ENCODE data around the gene ACO2. TPM values are rescaled to one million over a fixed set of nuclear protein-coding genes. Genes with fewer than 3 reads are reported as not detected.
A peak's percentile ranks its signal among the peaks of the same experiment; 100 is the strongest.

The ACO2 gene
- total RNA-seq, 2 experiments from 2014 or later = 69.5 to 71.9 TPM

GRCh38 chr22:41526830-41527799 lies 58.2 kb downstream of the ACO2 start:
- H3K9me3 Mint-ChIP-seq = no peaks in the 10 kb centered on the region
- H3K27me3 ChIP-seq (ENCODE audit: control insufficient read depth in 1 of 2, insufficient read depth in 2 of 2, low read length in 2 of 2) = no peaks in the 10 kb centered on the region
- peak overlapping the region; percentile 47 for H3K27ac Mint-ChIP-seq
- H3K4me1 Mint-ChIP-seq (ENCODE audit: low read depth) = peaks cover 15% of the 10 kb centered on the region
- ChIA-PET CTCF (interaction anchor here (0.5 to 3.5 kb wide), 18 partner anchors 8 to 146 kb away, joined by 3 to 54 read pairs (median 4); partner anchors contain the start of genes ACO2, PHF5A, PMM1 and TEF), POLR2A (interaction anchor here (1.6 kb wide), 1 partner anchor 80 kb away, joined by 4 read pairs; the partner anchor contains the start of gene TOB2)
- H3K9me3 ChIP-seq (ENCODE audit: control insufficient read depth in 1 of 2, insufficient read depth in 1 of 2, low read length in 2 of 2) = no peaks in the 10 kb centered on the region
- peak; percentile 65 for ATAC-seq (ENCODE audit: poor library complexity)
- intact Hi-C loops (cut with DNase I, micrococcal nuclease) = loop anchor here (1.0 to 10.0 kb wide), 3 partner anchors 123 to 602 kb away; no protein-coding TSS in a partner anchor
- H3K36me3 ChIP-seq (ENCODE audit: insufficient read depth, low read length) = peaks cover 85% of the 10 kb centered on the region
- peaks cover 28% of the 10 kb centered on the region for H3K4me1 ChIP-seq (ENCODE audit: insufficient read depth, low read length)
- H3K27ac ChIP-seq (ENCODE audit: low read depth in 1 of 2, low read length in 2 of 2) = peak overlapping the region in 1 of 2 donors; percentile 60
- H3K27me3 Mint-ChIP-seq = no peaks in the 10 kb centered on the region
- no peak overlapping the region for H3K4me3 ChIP-seq (ENCODE audit: low read length)
- peaks cover 67% of the 10 kb centered on the region for H3K36me3 Mint-ChIP-seq (ENCODE audit: low read depth)
- no peak overlapping the region for H3K4me3 Mint-ChIP-seq
- TF ChIP-seq CTCF (IDR thresholded peaks at IDR 0.05) = peak; percentile 80
- DNase-seq = peak; percentile 57 to 82 (median 68)

- Histone ChIP-seq H3K27me3 (ENCODE audit: control insufficient read depth in 1 of 2, insufficient read depth in 2 of 2, low read length in 2 of 2) (no peaks in the 10 kb centered on the region), H3K27ac (ENCODE audit: low read depth in 1 of 2, low read length in 2 of 2) (no peak overlapping the region), H3K4me3 (ENCODE audit: low read length) (no peak overlapping the region), H3K36me3 (ENCODE audit: insufficient read depth, low read length) (peaks cover 88% of the 10 kb centered on the region), H3K9me3 (ENCODE audit: control insufficient read depth in 1 of 2, insufficient read depth in 1 of 2, low read length in 2 of 2) (no peaks in the 10 kb centered on the region), H3K4me1 (ENCODE audit: insufficient read depth, low read length) (peaks cover 34% of the 10 kb centered on the region)
- H3K4me3 Mint-ChIP-seq = no peak overlapping the region
- peaks cover 13% of the 10 kb centered on the region for H3K4me1 Mint-ChIP-seq (ENCODE audit: low read depth)
- H3K9me3 Mint-ChIP-seq = no peaks in the 10 kb centered on the region
- H3K36me3 Mint-ChIP-seq (ENCODE audit: low read depth) = peaks cover 58% of the 10 kb centered on the region
- CTCF ChIA-PET = interaction anchor here (3.5 kb wide), 1 partner anchor 125 kb away, joined by 54 read pairs; no protein-coding TSS in a partner anchor
- no peak for DNase-seq
- H3K27me3 Mint-ChIP-seq = no peaks in the 10 kb centered on the region
- no peak for ATAC-seq (ENCODE audit: poor library complexity)
- POLR2A ChIA-PET = no interaction called here
- no peak for TF ChIP-seq CTCF (IDR thresholded peaks at IDR 0.05)
- H3K27ac Mint-ChIP-seq = peak overlapping the region; percentile 7
- intact Hi-C loops (cut with DNase I, micrococcal nuclease) = loop anchor here in 1 of 2 experiments (10.0 kb wide), 1 partner anchor 603 kb away; no protein-coding TSS in a partner anchor
These were observed 59.3 kb downstream of the ACO2 start for GRCh38 chr22:41528132-41528766.

GRCh38 chr22:41528938-41529561 lies 60.1 kb downstream of the ACO2 start:
- no peaks in the 10 kb centered on the region for H3K9me3 Mint-ChIP-seq
- H3K4me3 Mint-ChIP-seq = no peak overlapping the region
- Histone ChIP-seq H3K27ac (ENCODE audit: low read depth in 1 of 2, low read length in 2 of 2) (no peak overlapping the region), H3K27me3 (ENCODE audit: control insufficient read depth in 1 of 2, insufficient read depth in 2 of 2, low read length in 2 of 2) (no peaks in the 10 kb centered on the region), H3K36me3 (ENCODE audit: insufficient read depth, low read length) (peaks cover 85% of the 10 kb centered on the region), H3K4me1 (ENCODE audit: insufficient read depth, low read length) (peaks cover 35% of the 10 kb centered on the region), H3K4me3 (ENCODE audit: low read length) (no peak overlapping the region), H3K9me3 (ENCODE audit: control insufficient read depth in 1 of 2, insufficient read depth in 1 of 2, low read length in 2 of 2) (no peaks in the 10 kb centered on the region)
- intact Hi-C loops (cut with DNase I, micrococcal nuclease) = loop anchor here in 1 of 2 experiments (10.0 kb wide), 1 partner anchor 604 kb away; no protein-coding TSS in a partner anchor
- H3K27me3 Mint-ChIP-seq = no peaks in the 10 kb centered on the region
- H3K4me1 Mint-ChIP-seq (ENCODE audit: low read depth) = peaks cover 16% of the 10 kb centered on the region
- H3K36me3 Mint-ChIP-seq (ENCODE audit: low read depth) = peaks cover 57% of the 10 kb centered on the region
- no peak for TF ChIP-seq CTCF (IDR thresholded peaks at IDR 0.05)
- ATAC-seq (ENCODE audit: poor library complexity) = no peak
- H3K27ac Mint-ChIP-seq = peak overlapping the region; percentile 7
- CTCF ChIA-PET = interaction anchor here (3.5 kb wide), 1 partner anchor 126 kb away, joined by 54 read pairs; no protein-coding TSS in a partner anchor
- POLR2A ChIA-PET = no interaction called here
- no peak for DNase-seq

Measured in CD4-positive, alpha-beta T cell (primary cell).